Measurements from ENCODE around the gene C19orf81. TPM values are rescaled to one million over a fixed set of nuclear protein-coding genes. Genes with fewer than 3 reads are reported as not detected.

Gene C19orf81
- total and polyA plus RNA-seq, 2 of the 8 experiments (the other 6 are each of a cell fraction or from before 2014, with no cell fraction given) = 11.7 to 13.0 TPM

- TF ChIP-seq TAF7 (optimal IDR thresholded peaks at IDR 0.05; ENCODE audit: borderline replicate concordance, low read depth, low read length) (no peak), JUND (IDR thresholded peaks at IDR 0.05; ENCODE audit: low read length) (no peak), SUZ12 (IDR thresholded peaks at IDR 0.05; ENCODE audit: low read length) (no peak)
- TF ChIP-seq, protein P1, sequence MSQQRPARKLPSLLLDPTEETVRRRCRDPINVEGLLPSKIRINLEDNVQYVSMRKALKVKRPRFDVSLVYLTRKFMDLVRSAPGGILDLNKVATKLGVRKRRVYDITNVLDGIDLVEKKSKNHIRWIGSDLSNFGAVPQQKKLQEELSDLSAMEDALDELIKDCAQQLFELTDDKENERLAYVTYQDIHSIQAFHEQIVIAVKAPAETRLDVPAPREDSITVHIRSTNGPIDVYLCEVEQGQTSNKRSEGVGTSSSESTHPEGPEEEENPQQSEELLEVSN (IDR thresholded peaks at IDR 0.05) = no peak
Observed at GRCh38 chr19:50639121-50640112, 9.8 kb upstream of the C19orf81 start, which contains the start of gene SYT3 (continued).
